GM12878 (cell line): ENCODE measurements around the gene UAP1L1. TPM values are rescaled to one million over a fixed set of nuclear protein-coding genes. Genes with fewer than 3 reads are reported as not detected.

ENCODE experiments used
- ATAC-seq: fragments of 200-7000 bp; cut with Tn5 transposase; 3 replicates; pipeline ENCODE4 v1.9.1; 2020; ENCODE audit warnings: mild to moderate bottlenecking, moderate library complexity
- BruUV-seq: library from RNA; stranded (reverse); fragments of 400-500 nt; replicated peaks from 2 replicates; lab custom pipeline; 2021; lab: Mats Ljungman, UMichigan
- CTCF ChIA-PET: fragments of 300-600 bp; sonication (Branson Sonifier 250); formaldehyde crosslinking; extraction: SDS; loops from one replicate; lab custom pipeline; 2021; ENCODE audit warnings: inconsistent platforms; lab: Yijun Ruan, JAX
- POLR2A ChIA-PET: fragments of 350-600 bp; formaldehyde crosslinking; extraction: SDS; loops from one replicate; lab custom pipeline; 2021; ENCODE audit warnings: inconsistent platforms; lab: Charles Lee
- RAD21 ChIA-PET: fragments of 300-600 bp; sonication (Branson Sonifier 250); formaldehyde crosslinking; loops from one replicate; lab custom pipeline; 2023; ENCODE audit warnings: antibody characterized with exemption; ENCODE audit not compliant: unreplicated experiment; lab: Charles Lee
- SMC1A ChIA-PET: fragments of 300-600 bp; sonication (Branson Sonifier 250); formaldehyde crosslinking; loops from one replicate; lab custom pipeline; 2023; ENCODE audit not compliant: unreplicated experiment, uncharacterized antibody; lab: Charles Lee
- DNase-seq: peaks from one replicate; pipeline ENCODE4 v3.0.0-alpha.2; 2011; ENCODE audit warnings: low read depth, low spot score
- FAIRE-seq: peaks from 3 replicates; lab custom pipeline; 2011; peaks lifted over from hg19 to GRCh38; lab: Jason Lieb, UNC
- H2AFZ ChIP-seq: 2 replicates; pipeline ENCODE4 v1.6.0; 2011; ENCODE audit warnings: low read depth, low read length, control low read depth; ENCODE audit not compliant: control insufficient read depth
- H3K27ac ChIP-seq: 2 replicates; pipeline ENCODE4 v1.5.1; 2011; ENCODE audit warnings: control low read depth; ENCODE audit not compliant: control insufficient read depth, insufficient read depth
- H3K27me3 ChIP-seq, 2 experiments: replicated peaks in 1 of 2; 2 replicates each; pipeline versions ENCODE4 v1.6.0 to v1.6.1; 2011; ENCODE audit warnings: low read length in 1 of 2; ENCODE audit not compliant: control insufficient read depth in 2 of 2, insufficient read depth in 2 of 2
- H3K36me3 ChIP-seq, 2 experiments: 2 replicates each; pipeline ENCODE4 v1.5.1; 2011; ENCODE audit warnings: low read length in 1 of 2; ENCODE audit not compliant: control insufficient read depth in 2 of 2, insufficient read depth in 2 of 2
- H3K4me1 ChIP-seq: 2 replicates; pipeline ENCODE4 v1.6.1; 2011; ENCODE audit warnings: mild to moderate bottlenecking, low read length, moderate library complexity, mixed read lengths; ENCODE audit not compliant: control insufficient read depth, insufficient read depth
- H3K4me2 ChIP-seq: 2 replicates; pipeline ENCODE4 v1.6.0; 2011; ENCODE audit warnings: control low read depth; ENCODE audit not compliant: control insufficient read depth, insufficient read depth
- H3K4me3 ChIP-seq: fragments of 200-600 bp; sonication (generic); 2 replicates; pipeline ENCODE4 v1.5.1; 2016
- H3K79me2 ChIP-seq: 2 replicates; pipeline ENCODE4 v1.6.0; 2011; ENCODE audit warnings: low read length; ENCODE audit not compliant: control insufficient read depth, insufficient read depth
- H3K9ac ChIP-seq: 2 replicates; pipeline ENCODE4 v1.8.0; 2011; ENCODE audit warnings: low read length, control low read depth, mixed read lengths; ENCODE audit not compliant: control insufficient read depth, insufficient read depth
- H3K9me3 ChIP-seq: replicated peaks from 3 replicates; pipeline ENCODE4 v1.5.1; 2011; ENCODE audit warnings: mild to moderate bottlenecking, low read length; ENCODE audit not compliant: control insufficient read depth, insufficient read depth
- H4K20me1 ChIP-seq: 2 replicates; pipeline ENCODE4 v1.6.0; 2011; ENCODE audit not compliant: control insufficient read depth, insufficient read depth
- BRCA1 ChIP-seq: IDR thresholded peaks from 2 replicates; pipeline ENCODE4 v1.6.1; 2011; ENCODE audit warnings: low read depth, low read length, improper control_type of control experiment
- CHD2 ChIP-seq: IDR thresholded peaks from 2 replicates; pipeline ENCODE4 v1.6.1; 2011; ENCODE audit warnings: low read depth, low read length, improper control_type of control experiment, borderline replicate concordance
- NR2C1 ChIP-seq: fragments of 450-650 bp; IDR thresholded peaks from 2 replicates; pipeline ENCODE4 v1.6.1; 2017; ENCODE audit warnings: antibody characterized with exemption, mild to moderate bottlenecking, moderate library complexity
- NRF1 ChIP-seq: conservative IDR thresholded peaks from 2 replicates; pipeline ENCODE4 v1.6.1; 2011; ENCODE audit warnings: mild to moderate bottlenecking, low read depth, low read length, improper control_type of control experiment
- PAX8 ChIP-seq: fragments of 450-650 bp; IDR thresholded peaks from 2 replicates; pipeline ENCODE4 v1.6.1; 2017; ENCODE audit warnings: mild to moderate bottlenecking, moderate library complexity
- ZNF217 ChIP-seq: fragments of 450-650 bp; IDR thresholded peaks from 2 replicates; pipeline ENCODE4 v1.6.1; 2017; ENCODE audit warnings: antibody characterized with exemption, mild to moderate bottlenecking
- WGBS: methylation state at CpG from one replicate; pipeline ENCODE4 v1.1.6; 2016; ENCODE audit warnings: low lambda C conversion rate; ENCODE audit not compliant: insufficient replicate concordance, insufficient coverage; ENCODE audit errors: missing lambda C conversion rate; 5-methylcytosine and 5-hydroxymethylcytosine counted together
- in situ Hi-C: fragments of 300-500 bp; cut with MboI; formaldehyde crosslinking; loops from 9 replicates; pipeline ENCODE4 v1.14.3; 2018; ENCODE audit warnings: mixed read lengths
- intact Hi-C: fragments of 100-400 bp; cut with micrococcal nuclease; formaldehyde crosslinking; loops from one replicate; pipeline ENCODE4 v1.14.2; 2022; ENCODE audit not compliant: unreplicated experiment
- polyA plus RNA-seq, 11 experiments: library from polyadenylated mRNA; depleted of rRNA in 4 of 11; unstranded in 6 of 11; stranded (reverse) in 5 of 11; fragments of >200 nt; fragmentation: Nextera tagmentation in 4 of 11; fragmentation: Illumina TruSeq in 1 of 11; extraction: Ambion mirVana in 4 of 11; extraction: Trizol in 1 of 11; gene quantifications; 1 replicate in 1 of 11; 2 replicates in 10 of 11; pipeline versions ENCODE4 v1.2.1 to v1.2.3, GENCODE V29; 2011 to 2016; ENCODE audit warnings: inconsistent platforms in 2 of 11, missing spikeins in 2 of 11, low read depth in 1 of 11
- total RNA-seq, 4 experiments: library from RNA; depleted of rRNA in 3 of 4; stranded (reverse); fragments of >200 nt in 3 of 4; fragmentation: Illumina TruSeq in 1 of 4; extraction: Trizol in 1 of 4; gene quantifications; 2 replicates each; pipeline versions ENCODE4 v1.2.1 to v1.2.3, GENCODE V29; 2013 to 2021
- TF ChIP-seq, protein P1 (sequence below): fragments of 450-650 bp; IDR thresholded peaks from 2 replicates; pipeline ENCODE4 v1.6.1; 2017; ENCODE audit warnings: mild to moderate bottlenecking, low read depth, inconsistent platforms; ENCODE audit not compliant: poor library complexity, severe bottlenecking
- TF ChIP-seq, protein P2 (sequence below): fragments of 450-650 bp; IDR thresholded peaks from 2 replicates; pipeline ENCODE4 v1.6.1; 2018; ENCODE audit warnings: mild to moderate bottlenecking, low read depth, moderate library complexity; ENCODE audit not compliant: partially characterized antibody
- TF ChIP-seq, protein P3 (sequence below): fragments of 450-650 bp; IDR thresholded peaks from 2 replicates; pipeline ENCODE4 v1.6.1; 2014; ENCODE audit warnings: mild to moderate bottlenecking

The UAP1L1 gene
- total and polyA plus RNA-seq, 10 of the 15 experiments (the other 5 are each of a cell fraction or from before 2014, with no cell fraction given): 0.29 to 15.7 (median 5.8) TPM

DNA sequence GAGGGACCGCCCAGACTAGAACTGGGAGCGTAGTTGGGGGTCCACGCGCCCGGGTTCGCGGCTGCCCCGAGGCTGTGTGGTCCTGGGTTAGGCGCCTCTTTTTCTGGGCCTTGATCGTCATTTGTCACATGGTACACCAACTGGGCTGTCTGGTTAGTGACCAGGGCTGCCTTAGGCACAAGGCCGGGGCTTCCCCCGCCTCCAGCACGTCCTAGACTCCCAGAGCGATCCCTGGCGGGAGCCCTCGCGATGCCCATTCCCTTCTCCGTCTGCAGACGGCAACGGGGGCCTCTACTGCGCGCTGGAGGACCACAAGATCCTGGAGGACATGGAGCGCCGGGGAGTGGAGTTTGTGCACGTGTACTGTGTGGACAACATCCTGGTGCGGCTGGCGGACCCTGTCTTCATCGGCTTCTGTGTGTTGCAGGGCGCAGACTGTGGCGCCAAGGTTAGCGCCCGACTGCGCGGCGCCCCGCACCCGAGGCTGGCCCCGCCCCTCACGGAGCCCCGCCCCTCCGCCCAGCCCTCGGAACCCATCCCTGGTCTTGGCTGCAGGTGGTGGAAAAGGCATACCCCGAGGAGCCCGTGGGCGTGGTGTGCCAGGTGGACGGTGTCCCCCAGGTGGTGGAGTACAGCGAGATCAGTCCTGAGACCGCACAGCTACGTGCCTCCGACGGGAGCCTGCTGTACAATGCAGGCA is 1.5 kb downstream of the UAP1L1 start:
- FAIRE-seq (no peak), ATAC-seq (no peak), DNase-seq (no peak)
- ChIA-PET RAD21 (interaction anchor here (0.6 kb wide), 1 partner anchor 11 kb away, joined by 3 read pairs; no protein-coding TSS in a partner anchor), POLR2A (no interaction called here), CTCF (no interaction called here), SMC1A (interaction anchor here (1.1 kb wide), 1 partner anchor 11 kb away, joined by 3 read pairs; no protein-coding TSS in a partner anchor)
- peaks cover 31% of the 10 kb centered on the region for H3K4me1 ChIP-seq
- no peaks in the 10 kb centered on the region for H3K9me3 ChIP-seq
- H3K27ac ChIP-seq: no peak overlapping the region
- H3K4me2 ChIP-seq: peak overlapping the region; percentile 72
- H3K36me3 ChIP-seq: peaks cover 0 to 5% of the 10 kb centered on the region in 2 experiments; a peak in 3 of 4 replicates
- TF ChIP-seq, protein P1, sequence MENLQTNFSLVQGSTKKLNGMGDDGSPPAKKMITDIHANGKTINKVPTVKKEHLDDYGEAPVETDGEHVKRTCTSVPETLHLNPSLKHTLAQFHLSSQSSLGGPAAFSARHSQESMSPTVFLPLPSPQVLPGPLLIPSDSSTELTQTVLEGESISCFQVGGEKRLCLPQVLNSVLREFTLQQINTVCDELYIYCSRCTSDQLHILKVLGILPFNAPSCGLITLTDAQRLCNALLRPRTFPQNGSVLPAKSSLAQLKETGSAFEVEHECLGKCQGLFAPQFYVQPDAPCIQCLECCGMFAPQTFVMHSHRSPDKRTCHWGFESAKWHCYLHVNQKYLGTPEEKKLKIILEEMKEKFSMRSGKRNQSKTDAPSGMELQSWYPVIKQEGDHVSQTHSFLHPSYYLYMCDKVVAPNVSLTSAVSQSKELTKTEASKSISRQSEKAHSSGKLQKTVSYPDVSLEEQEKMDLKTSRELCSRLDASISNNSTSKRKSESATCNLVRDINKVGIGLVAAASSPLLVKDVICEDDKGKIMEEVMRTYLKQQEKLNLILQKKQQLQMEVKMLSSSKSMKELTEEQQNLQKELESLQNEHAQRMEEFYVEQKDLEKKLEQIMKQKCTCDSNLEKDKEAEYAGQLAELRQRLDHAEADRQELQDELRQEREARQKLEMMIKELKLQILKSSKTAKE: no peak
- TF ChIP-seq PAX8 (no peak), NR2C1 (no peak), NRF1 (no peak), ZNF217 (no peak), BRCA1 (no peak), CHD2 (no peak)
- TF ChIP-seq, protein P2, sequence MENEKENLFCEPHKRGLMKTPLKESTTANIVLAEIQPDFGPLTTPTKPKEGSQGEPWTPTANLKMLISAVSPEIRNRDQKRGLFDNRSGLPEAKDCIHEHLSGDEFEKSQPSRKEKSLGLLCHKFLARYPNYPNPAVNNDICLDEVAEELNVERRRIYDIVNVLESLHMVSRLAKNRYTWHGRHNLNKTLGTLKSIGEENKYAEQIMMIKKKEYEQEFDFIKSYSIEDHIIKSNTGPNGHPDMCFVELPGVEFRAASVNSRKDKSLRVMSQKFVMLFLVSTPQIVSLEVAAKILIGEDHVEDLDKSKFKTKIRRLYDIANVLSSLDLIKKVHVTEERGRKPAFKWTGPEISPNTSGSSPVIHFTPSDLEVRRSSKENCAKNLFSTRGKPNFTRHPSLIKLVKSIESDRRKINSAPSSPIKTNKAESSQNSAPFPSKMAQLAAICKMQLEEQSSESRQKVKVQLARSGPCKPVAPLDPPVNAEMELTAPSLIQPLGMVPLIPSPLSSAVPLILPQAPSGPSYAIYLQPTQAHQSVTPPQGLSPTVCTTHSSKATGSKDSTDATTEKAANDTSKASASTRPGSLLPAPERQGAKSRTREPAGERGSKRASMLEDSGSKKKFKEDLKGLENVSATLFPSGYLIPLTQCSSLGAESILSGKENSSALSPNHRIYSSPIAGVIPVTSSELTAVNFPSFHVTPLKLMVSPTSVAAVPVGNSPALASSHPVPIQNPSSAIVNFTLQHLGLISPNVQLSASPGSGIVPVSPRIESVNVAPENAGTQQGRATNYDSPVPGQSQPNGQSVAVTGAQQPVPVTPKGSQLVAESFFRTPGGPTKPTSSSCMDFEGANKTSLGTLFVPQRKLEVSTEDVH: no peak
- TF ChIP-seq, protein P3, sequence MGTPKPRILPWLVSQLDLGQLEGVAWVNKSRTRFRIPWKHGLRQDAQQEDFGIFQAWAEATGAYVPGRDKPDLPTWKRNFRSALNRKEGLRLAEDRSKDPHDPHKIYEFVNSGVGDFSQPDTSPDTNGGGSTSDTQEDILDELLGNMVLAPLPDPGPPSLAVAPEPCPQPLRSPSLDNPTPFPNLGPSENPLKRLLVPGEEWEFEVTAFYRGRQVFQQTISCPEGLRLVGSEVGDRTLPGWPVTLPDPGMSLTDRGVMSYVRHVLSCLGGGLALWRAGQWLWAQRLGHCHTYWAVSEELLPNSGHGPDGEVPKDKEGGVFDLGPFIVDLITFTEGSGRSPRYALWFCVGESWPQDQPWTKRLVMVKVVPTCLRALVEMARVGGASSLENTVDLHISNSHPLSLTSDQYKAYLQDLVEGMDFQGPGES: no peak
- BruUV-seq: no TSS peak
- intact Hi-C loops (no loop called here), in situ Hi-C loops (no loop called here)
- peak overlapping the region; percentile 66 for H3K4me3 ChIP-seq
- H2AFZ ChIP-seq: no peak overlapping the region
- no peaks in the 10 kb centered on the region for H3K27me3 ChIP-seq
- H4K20me1 ChIP-seq: no peaks in the 10 kb centered on the region; the same call in 1 of the 2 replicates
- no peak overlapping the region; the same call in 1 of the 2 replicates for H3K9ac ChIP-seq
- peaks cover 8% of the 10 kb centered on the region for H3K79me2 ChIP-seq
- 97% methylated on average over 35 of the region's 51 CpGs for WGBS
